Right cardiac atrium (tissue), 5 donors: Measurements from ENCODE around the gene PPP1R16B. TPM values are rescaled to one million over a fixed set of nuclear protein-coding genes. Genes with fewer than 3 reads are reported as not detected.

Experiments
- ATAC-seq, 2 donors: fragments of 200-7000 bp; cut with Tn5 transposase; one replicate each; pipeline versions ENCODE4 v1.8.0 to v1.9.1; 2020; ENCODE audit warnings: moderate library complexity in 2 of 2, mild to moderate bottlenecking in 1 of 2
- DNase-seq, 3 donors: peaks; one replicate each; pipeline ENCODE4 v3.0.0-alpha.2; 2020
- H3K27ac ChIP-seq: one replicate; pipeline ENCODE4 v1.5.1; 2013; ENCODE audit warnings: mild to moderate bottlenecking, low read length, control low read depth, moderate library complexity
- H3K27me3 ChIP-seq: one replicate; pipeline ENCODE4 v1.6.1; 2013; ENCODE audit not compliant: control insufficient read depth, insufficient read depth
- H3K4me1 ChIP-seq: one replicate; pipeline ENCODE4 v1.6.1; 2013; ENCODE audit warnings: low read length; ENCODE audit not compliant: control insufficient read depth, insufficient read depth
- H3K4me3 ChIP-seq: one replicate; pipeline ENCODE4 v1.5.1; 2013; ENCODE audit warnings: low read length, control low read depth
- H3K9me3 ChIP-seq: one replicate; pipeline ENCODE4 v1.6.1; 2013; ENCODE audit warnings: low read length; ENCODE audit not compliant: control insufficient read depth
- WGBS: extraction: QIAGEN DNeasy Blood & Tissue Kit; methylation state at CpG from one replicate; pipeline ENCODE4 v1.1.7; 2013; 5-methylcytosine and 5-hydroxymethylcytosine counted together
- intact Hi-C, 4 donors: fragments of 100-400 bp; cut with DNase I; formaldehyde crosslinking; loops; one replicate each; pipeline versions ENCODE4 v1.11.0 to v1.14.0; 2022 to 2023
- polyA plus RNA-seq: library from polyadenylated mRNA; stranded (reverse); fragments of 200-250 nt; gene quantifications from one replicate; pipeline ENCODE4 v1.2.3, GENCODE V29; 2013
- total RNA-seq, 4 donors: library from RNA; stranded (reverse); fragmentation: NEBNext Ultra II Directional; extraction: Animal tissue kit (Norgen Biotek cat#: 25700); gene quantifications; one replicate each; pipeline ENCODE4 v1.2.1, GENCODE V29; 2021
- donor health status: healthy with polysubstance abuse.
- donor health status: DM: no; HTN: yes; CAD: no.
- donor health status: DM: no; HTN: no; CAD: no.
- donor health status: DM: no; HTN: yes; CAD: no; lungs with severe emphysema.
- donor health status: DM: yes; HTN: yes; CAD: no.

The PPP1R16B gene
- total and polyA plus RNA-seq, 5 donors: 4.9 to 9.1 (median 5.5) TPM

DNA sequence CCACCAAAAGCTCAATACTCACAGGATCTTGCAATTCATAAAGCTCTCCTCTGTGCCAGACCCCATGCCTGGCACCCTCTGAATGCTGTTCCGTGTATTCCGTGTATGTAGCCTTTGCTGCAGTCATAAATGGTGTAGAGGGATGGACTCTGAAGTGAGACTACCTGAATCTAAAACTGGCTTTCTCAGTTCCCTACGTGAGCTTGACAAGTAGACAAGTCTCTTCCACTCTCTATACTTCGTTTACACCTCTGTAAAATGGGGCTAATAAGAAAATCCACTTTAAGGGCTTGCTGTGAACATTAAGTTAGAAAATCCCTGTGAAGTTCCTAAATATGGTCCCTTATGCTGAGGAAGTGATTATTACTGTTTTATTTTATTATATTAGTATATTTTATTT, 31.5 kb downstream of the PPP1R16B start:
- intact Hi-C loops: no loop called here
- no peaks in the 10 kb centered on the region for H3K27me3 ChIP-seq
- WGBS: 78% methylated on average over 4 of the region's 4 CpGs

DNA sequence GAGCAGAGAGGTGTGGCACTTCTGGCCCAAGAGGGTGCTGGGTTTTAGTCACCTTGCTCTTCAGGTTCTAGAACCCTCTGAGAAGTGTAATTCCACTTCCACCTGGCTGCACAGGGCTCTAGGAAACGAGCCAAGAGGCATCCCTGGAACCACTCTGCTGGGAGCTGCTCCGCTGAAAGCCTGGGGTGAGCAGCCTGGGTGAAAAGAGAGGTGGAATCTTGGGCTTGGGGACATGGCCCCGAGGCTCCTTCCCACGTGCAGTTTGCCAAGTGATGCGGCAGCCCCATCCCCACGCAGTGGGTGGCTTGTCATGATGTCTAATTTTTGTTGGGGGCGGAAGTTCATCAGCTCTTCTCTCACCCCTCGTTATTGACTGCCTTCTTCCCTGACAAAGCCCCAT, 32.8 kb downstream of the PPP1R16B start:
- Histone ChIP-seq H3K9me3 (no peaks in the 10 kb centered on the region), H3K4me1 (no peaks in the 10 kb centered on the region), H3K4me3 (no peak overlapping the region), H3K27ac (no peak overlapping the region), H3K27me3 (no peaks in the 10 kb centered on the region)
- intact Hi-C loops: no loop called here
- no peak for DNase-seq
- WGBS: 76% methylated on average over 8 of the region's 8 CpGs
- ATAC-seq: no peak

More for the DNA sequence above, 31.5 kb downstream of the PPP1R16B start:
- no peak for ATAC-seq
- Histone ChIP-seq H3K4me1 (no peaks in the 10 kb centered on the region), H3K9me3 (no peaks in the 10 kb centered on the region), H3K27ac (no peak overlapping the region), H3K4me3 (no peak overlapping the region)
- DNase-seq: no peak

DNA sequence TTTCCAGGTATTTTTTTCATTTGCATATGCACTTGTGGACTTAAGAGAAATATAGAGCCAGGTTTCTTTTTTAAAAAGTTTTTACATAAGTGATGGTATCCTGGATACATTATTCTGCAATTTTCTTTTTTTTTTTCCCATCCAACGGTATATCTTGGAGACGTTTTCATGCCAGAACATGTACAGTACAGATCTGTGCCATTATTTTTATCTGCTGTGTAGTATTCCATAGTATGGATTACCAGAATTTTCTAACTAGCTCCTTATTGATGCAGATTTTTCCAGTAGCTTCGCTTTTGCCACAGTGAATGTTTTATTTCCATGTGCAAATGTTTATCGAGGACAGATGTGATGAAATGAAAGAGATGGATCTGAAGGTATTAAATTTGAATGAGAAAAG, 34.1 kb downstream of the PPP1R16B start:
- no peaks in the 10 kb centered on the region for H3K27me3 ChIP-seq
- intact Hi-C loops: no loop called here

DNA sequence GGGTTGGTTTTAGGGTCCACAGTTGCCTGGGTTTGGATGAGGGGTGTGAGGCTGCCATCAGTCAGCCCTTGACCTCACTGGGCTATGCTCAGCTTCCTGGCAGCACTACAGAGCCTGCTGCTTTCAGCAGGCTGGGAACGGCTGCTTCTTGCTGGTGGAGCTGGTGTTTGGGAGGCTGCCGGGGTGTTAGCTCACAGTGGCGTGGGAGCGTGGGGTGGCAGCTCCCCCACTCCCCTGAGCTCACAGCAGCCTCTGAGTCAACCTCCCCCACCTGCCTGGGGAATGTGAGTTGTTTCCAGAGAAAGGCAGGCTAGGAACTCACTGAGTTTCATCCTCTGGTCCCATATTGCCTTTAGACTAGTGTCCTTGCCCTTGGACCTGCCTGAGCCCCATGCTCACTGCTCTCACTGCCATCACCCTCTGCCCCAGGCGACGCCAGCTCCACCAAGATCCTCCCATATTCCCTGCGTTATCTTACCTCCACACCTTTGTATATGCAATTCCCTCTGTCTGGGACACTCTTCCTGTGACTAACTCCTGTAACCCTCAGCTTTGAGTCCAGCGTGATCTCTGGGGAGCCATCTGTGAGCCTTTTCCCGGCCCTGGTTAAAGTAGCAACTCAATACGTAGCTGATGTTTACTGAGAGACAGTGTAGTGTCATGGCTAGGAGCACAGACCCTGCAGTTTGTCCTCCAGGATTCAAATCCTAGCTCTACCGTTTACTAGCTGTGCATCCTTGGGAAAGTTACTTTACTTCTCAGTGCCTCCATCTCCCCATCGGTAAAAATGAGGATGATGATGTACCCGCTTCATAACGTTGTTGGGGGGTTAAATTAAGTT, 34.8 kb downstream of the PPP1R16B start:
- no peak overlapping the region for H3K27ac ChIP-seq
- ATAC-seq (peak; percentile 22 to 39), DNase-seq (no peak)
- no peak overlapping the region for H3K4me3 ChIP-seq
- no peaks in the 10 kb centered on the region for H3K9me3 ChIP-seq
- intact Hi-C loops: no loop called here
- H3K27me3 ChIP-seq: no peaks in the 10 kb centered on the region
- no peaks in the 10 kb centered on the region for H3K4me1 ChIP-seq
- WGBS: 63% methylated on average over 14 of the region's 14 CpGs

More for the DNA sequence above, 34.1 kb downstream of the PPP1R16B start:
- H3K9me3 ChIP-seq: no peaks in the 10 kb centered on the region
- H3K4me1 ChIP-seq: no peaks in the 10 kb centered on the region
- H3K4me3 ChIP-seq: no peak overlapping the region
- DNase-seq: no peak
- no peak overlapping the region for H3K27ac ChIP-seq
- WGBS: 83% methylated on average over 4 of the region's 4 CpGs
- ATAC-seq: no peak

DNA sequence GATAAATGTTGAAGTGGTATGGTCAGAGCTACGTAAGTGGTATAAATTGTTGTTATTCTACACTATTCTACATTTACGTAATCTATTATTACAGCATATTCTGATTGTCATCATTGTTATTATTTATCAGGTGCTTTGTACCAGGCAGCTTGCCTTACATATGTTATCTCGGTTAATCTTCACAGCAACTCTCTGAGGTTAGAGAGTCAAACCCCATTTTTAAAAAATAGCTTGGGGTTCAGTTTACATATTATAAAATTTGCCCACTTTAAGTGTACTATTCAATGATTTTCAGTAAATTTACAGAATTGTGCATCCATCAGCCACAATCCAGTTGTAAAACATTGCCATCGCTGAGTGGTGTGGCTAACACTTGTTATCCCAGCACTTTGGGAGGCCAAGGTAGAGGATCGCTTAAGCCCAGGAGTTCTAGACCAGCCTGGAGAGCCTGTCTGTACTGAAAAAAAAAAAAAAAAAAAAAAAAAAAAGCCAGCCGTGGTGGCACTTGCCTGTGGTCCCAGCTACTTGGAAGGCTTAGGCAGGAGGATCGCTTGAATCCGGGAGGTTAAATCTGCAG, 35.5 kb downstream of the PPP1R16B start:
- no peak overlapping the region for H3K27ac ChIP-seq
- H3K4me3 ChIP-seq: no peak overlapping the region
- 88% methylated on average over 8 of the region's 8 CpGs for WGBS
- intact Hi-C loops: no loop called here
- ATAC-seq (no peak), DNase-seq (no peak)
- no peaks in the 10 kb centered on the region for H3K9me3 ChIP-seq
- no peaks in the 10 kb centered on the region for H3K27me3 ChIP-seq
- no peaks in the 10 kb centered on the region for H3K4me1 ChIP-seq

DNA sequence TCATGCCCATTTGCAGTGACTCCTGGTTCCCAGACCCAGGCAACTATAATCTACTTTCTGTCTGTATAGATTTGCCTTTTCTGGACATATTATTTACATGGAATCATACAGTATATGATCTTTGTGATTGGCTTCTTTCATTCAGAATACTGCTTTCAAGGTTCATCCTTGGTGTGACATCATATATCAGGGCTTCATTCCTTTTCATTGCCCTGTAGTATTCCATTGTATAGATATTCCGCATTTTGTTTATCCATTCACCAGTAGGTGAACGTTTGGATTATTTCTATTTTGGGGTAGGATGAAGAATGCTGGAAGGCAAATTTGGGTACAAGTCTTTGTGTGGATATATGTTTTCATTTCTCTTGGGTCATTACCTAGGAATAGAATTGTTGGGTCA, 36.1 kb downstream of the PPP1R16B start:
- no peak overlapping the region for H3K27ac ChIP-seq
- H3K27me3 ChIP-seq: no peaks in the 10 kb centered on the region
- no peak overlapping the region for H3K4me3 ChIP-seq
- H3K9me3 ChIP-seq: no peaks in the 10 kb centered on the region
- DNase-seq: no peak
- ATAC-seq: no peak
- H3K4me1 ChIP-seq: no peaks in the 10 kb centered on the region
- intact Hi-C loops: no loop called here
- WGBS: 48% methylated on average over 2 of the region's 2 CpGs

DNA sequence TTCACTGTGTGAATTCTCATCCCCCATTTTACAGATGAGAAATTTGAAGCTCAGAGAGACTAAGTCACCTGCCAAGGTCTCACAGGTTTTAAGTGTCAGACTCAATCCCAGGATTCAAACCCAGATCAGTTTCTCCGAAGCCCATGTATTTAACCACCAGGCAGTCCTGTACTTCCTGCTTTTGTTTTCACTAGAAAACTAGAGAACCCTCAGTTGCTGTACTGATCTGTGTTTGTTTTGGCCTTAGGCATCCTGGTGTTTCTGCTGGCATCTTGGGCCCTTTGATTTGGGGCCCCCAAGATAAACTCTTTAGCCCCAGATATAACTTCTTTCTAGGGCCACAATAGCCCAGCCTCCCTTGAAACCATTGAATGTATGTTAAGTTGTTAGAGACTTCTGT, 36.5 kb downstream of the PPP1R16B start:
- Histone ChIP-seq H3K27ac (no peak overlapping the region), H3K4me1 (no peaks in the 10 kb centered on the region), H3K9me3 (no peaks in the 10 kb centered on the region), H3K4me3 (no peak overlapping the region), H3K27me3 (no peaks in the 10 kb centered on the region)
- ATAC-seq: peak in 1 of 2 donors; percentile 58
- DNase-seq: no peak
- WGBS: 63% methylated on average over 1 of the region's 1 CpG
- intact Hi-C loops: no loop called here

DNA sequence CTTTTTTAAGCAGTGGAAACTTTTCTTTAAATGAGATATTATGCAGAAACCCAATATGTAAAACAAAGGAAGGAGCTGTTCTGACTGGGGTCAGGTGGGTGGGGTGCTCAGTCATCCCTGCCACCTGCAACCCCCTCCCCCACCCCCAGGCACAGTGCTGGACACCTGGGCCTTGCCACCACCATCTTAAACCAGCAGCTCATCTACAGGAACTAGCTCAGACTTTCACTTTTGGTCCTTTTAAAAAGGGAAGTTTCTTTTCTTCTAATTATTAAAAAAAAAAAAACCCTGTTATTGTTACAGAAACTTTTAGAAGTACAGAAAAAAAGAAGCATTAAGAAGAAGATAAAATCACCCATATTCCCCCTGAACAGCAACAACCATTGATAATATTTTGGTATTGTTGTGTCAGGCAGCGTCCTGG, 37.1 kb downstream of the PPP1R16B start:
- intact Hi-C loops: no loop called here
- no peak for ATAC-seq
- WGBS: 49% methylated on average over 1 of the region's 1 CpG
- H3K27ac ChIP-seq: no peak overlapping the region
- DNase-seq: no peak
- H3K4me1 ChIP-seq: no peaks in the 10 kb centered on the region
- H3K9me3 ChIP-seq: no peaks in the 10 kb centered on the region
- H3K4me3 ChIP-seq: no peak overlapping the region
- H3K27me3 ChIP-seq: no peaks in the 10 kb centered on the region

DNA sequence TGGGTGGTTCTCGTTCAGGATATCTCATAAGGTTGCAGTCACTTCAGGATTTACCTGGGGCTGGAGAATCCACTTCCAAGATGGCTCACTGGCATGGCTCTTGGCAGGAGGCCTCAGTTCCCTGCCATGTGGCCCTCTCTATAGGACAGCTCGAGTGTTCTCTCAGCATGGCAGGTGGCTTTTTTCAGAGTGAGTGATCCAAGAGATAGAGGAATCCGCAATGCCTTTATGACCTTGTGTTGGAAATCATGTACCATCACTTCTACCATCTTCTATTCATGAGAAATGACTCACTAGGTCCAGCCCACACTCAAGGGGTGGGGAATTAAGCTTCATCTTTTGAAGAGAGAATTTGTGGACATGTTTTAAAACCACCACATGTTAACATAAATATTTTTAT, 37.8 kb downstream of the PPP1R16B start:
- H3K4me3 ChIP-seq: no peak overlapping the region
- DNase-seq (no peak), ATAC-seq (no peak)
- H3K27ac ChIP-seq: no peak overlapping the region
- 69% methylated on average over 3 of the region's 3 CpGs for WGBS
- no peaks in the 10 kb centered on the region for H3K27me3 ChIP-seq
- H3K4me1 ChIP-seq: no peaks in the 10 kb centered on the region
- intact Hi-C loops: no loop called here
- H3K9me3 ChIP-seq: no peaks in the 10 kb centered on the region

DNA sequence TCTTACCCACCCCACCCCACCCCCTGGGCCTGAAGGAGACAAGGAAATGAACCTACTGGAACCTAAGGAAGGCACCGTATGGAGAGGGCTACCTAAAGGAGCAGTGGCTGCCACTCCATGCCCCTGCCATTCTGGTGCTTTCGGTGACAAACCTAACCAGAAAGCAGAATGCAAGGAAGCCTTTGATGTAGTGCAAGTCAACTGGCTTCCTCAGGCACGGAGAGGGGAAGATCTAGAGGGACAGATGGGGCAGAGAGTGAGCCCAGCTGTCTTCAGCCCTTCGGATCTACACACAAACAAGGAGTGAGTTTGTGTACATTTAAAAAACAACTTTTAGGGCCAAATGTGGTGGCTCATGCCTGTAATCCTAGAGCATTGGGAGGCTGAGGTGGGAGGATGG, 39.5 kb downstream of the PPP1R16B start:
- no peaks in the 10 kb centered on the region for H3K27me3 ChIP-seq
- no peaks in the 10 kb centered on the region for H3K9me3 ChIP-seq
- DNase-seq (no peak), ATAC-seq (no peak)
- no peak overlapping the region for H3K4me3 ChIP-seq
- intact Hi-C loops: no loop called here
- 79% methylated on average over 4 of the region's 4 CpGs for WGBS
- no peak overlapping the region for H3K27ac ChIP-seq
- H3K4me1 ChIP-seq: no peaks in the 10 kb centered on the region

DNA sequence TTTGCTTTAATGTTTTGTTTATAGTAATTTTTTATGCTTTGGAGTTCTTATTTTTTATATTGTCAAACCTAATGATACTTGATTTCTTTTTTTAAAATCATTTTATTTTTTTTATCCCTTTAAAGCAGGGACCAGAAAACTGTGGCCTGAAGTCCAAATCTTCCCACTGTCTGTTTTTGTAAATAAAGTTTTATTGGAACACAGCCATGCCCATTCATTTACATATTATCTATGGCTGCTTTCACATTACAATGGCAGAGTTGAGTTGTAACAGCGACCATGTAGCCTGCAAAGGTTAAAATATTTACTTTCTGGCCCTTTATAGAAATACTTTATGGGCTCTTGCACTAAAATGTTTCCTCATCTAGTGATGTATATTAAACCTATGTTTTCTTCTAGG, 42.3 kb downstream of the PPP1R16B start:
- no peak overlapping the region for H3K4me3 ChIP-seq
- ATAC-seq: no peak
- intact Hi-C loops: no loop called here
- 64% methylated on average over 1 of the region's 1 CpG for WGBS
- H3K9me3 ChIP-seq: no peaks in the 10 kb centered on the region
- no peaks in the 10 kb centered on the region for H3K27me3 ChIP-seq
- H3K4me1 ChIP-seq: no peaks in the 10 kb centered on the region
- no peak for DNase-seq
- H3K27ac ChIP-seq: no peak overlapping the region
